Neuronal stem cell (in vitro differentiated cells): Measurements from ENCODE around the gene YLPM1.

Experiments
- DNase-seq: peaks from one replicate; pipeline ENCODE4 v3.0.0-alpha.2; 2013; ENCODE audit warnings: low spot score
- H2AFZ ChIP-seq: one replicate; pipeline ENCODE4 v1.6.1; 2013; ENCODE audit warnings: mild to moderate bottlenecking, low read length, inconsistent platforms
- H2AK5ac ChIP-seq: 2 replicates; pipeline ENCODE4 v1.6.1; 2013; ENCODE audit warnings: low read depth, mild to moderate bottlenecking, inconsistent platforms, low read length, moderate library complexity, mixed read lengths
- H2BK120ac ChIP-seq: 2 replicates; pipeline ENCODE4 v1.6.1; 2013; ENCODE audit warnings: low read depth, mild to moderate bottlenecking, inconsistent platforms, low read length, moderate library complexity, mixed read lengths
- H2BK12ac ChIP-seq: one replicate; pipeline ENCODE4 v1.6.1; 2013; ENCODE audit warnings: low read length, inconsistent platforms
- H2BK15ac ChIP-seq: 2 replicates; pipeline ENCODE4 v1.6.1; 2013; ENCODE audit warnings: mild to moderate bottlenecking, low read length, inconsistent platforms, mixed read lengths
- H2BK5ac ChIP-seq: one replicate; pipeline ENCODE4 v1.6.1; 2013; ENCODE audit warnings: inconsistent platforms, mild to moderate bottlenecking, low read length, moderate library complexity
- H3K14ac ChIP-seq: one replicate; pipeline ENCODE4 v1.6.1; 2013; ENCODE audit warnings: low read length, inconsistent platforms
- H3K18ac ChIP-seq: 2 replicates; pipeline ENCODE4 v1.6.1; 2013; ENCODE audit warnings: low read length, inconsistent platforms
- H3K23ac ChIP-seq: 2 replicates; pipeline ENCODE4 v1.6.1; 2013; ENCODE audit warnings: low read depth, mild to moderate bottlenecking, mixed read lengths, low read length, inconsistent platforms; ENCODE audit not compliant: poor library complexity
- H3K27ac ChIP-seq: replicated peaks from 3 replicates; pipeline ENCODE4 v1.5.1; 2013; ENCODE audit warnings: low read length, inconsistent platforms
- H3K27me3 ChIP-seq, 3 experiments: 2 replicates each; pipeline ENCODE4 v1.6.1; 2013; ENCODE audit warnings: low read length in 3 of 3, mild to moderate bottlenecking in 2 of 3, inconsistent platforms in 1 of 3, low read depth in 1 of 3, mixed read lengths in 1 of 3, moderate library complexity in 1 of 3; ENCODE audit not compliant: control insufficient read depth in 3 of 3, insufficient read depth in 3 of 3
- H3K36me3 ChIP-seq, 2 donors: replicated peaks in 1 of 2; 2 replicates each; pipeline ENCODE4 v1.6.1; 2013; ENCODE audit warnings: low read length in 2 of 2; ENCODE audit not compliant: control insufficient read depth in 2 of 2, insufficient read depth in 2 of 2
- H3K4ac ChIP-seq: 2 replicates; pipeline ENCODE4 v1.6.1; 2013; ENCODE audit warnings: inconsistent platforms, mild to moderate bottlenecking, low read length, moderate library complexity
- H3K4me1 ChIP-seq, 2 donors: 1 replicate in 1 of 2; 2 replicates in 1 of 2; pipeline ENCODE4 v1.6.1; 2013; ENCODE audit warnings: low read length in 2 of 2, low read depth in 1 of 2; ENCODE audit not compliant: control insufficient read depth in 2 of 2, insufficient read depth in 1 of 2
- H3K4me2 ChIP-seq: one replicate; pipeline ENCODE4 v1.6.1; 2013; ENCODE audit warnings: mild to moderate bottlenecking, low read length, inconsistent platforms; ENCODE audit not compliant: insufficient read depth, poor library complexity, severe bottlenecking
- H3K4me3 ChIP-seq, 2 donors: 2 replicates each; pipeline ENCODE4 v1.5.1; 2013; ENCODE audit warnings: low read length in 2 of 2, mild to moderate bottlenecking in 2 of 2, inconsistent platforms in 1 of 2, moderate library complexity in 1 of 2
- H3K79me1 ChIP-seq: one replicate; pipeline ENCODE4 v1.6.1; 2013; ENCODE audit warnings: low read depth, mild to moderate bottlenecking, inconsistent platforms, low read length, moderate library complexity
- H3K9ac ChIP-seq: one replicate; pipeline ENCODE4 v1.6.1; 2013; ENCODE audit warnings: mild to moderate bottlenecking, low read depth, low read length, inconsistent platforms; ENCODE audit not compliant: poor library complexity
- H3K9me3 ChIP-seq, 2 donors: replicated peaks in 1 of 2; 2 replicates each; pipeline versions ENCODE3 to v1.6.1; 2013; ENCODE audit warnings: low read length in 2 of 2, mild to moderate bottlenecking in 2 of 2, inconsistent platforms in 1 of 2, low read depth in 1 of 2, mixed read lengths in 1 of 2, moderate library complexity in 1 of 2; ENCODE audit not compliant: control insufficient read depth in 2 of 2, insufficient read depth in 1 of 2
- H4K8ac ChIP-seq: one replicate; pipeline ENCODE4 v1.6.1; 2013; ENCODE audit warnings: low read depth, mild to moderate bottlenecking, inconsistent platforms, low read length, moderate library complexity
- H4K91ac ChIP-seq: one replicate; pipeline ENCODE4 v1.6.1; 2013; ENCODE audit warnings: low read length, low read depth, mild to moderate bottlenecking, inconsistent platforms; ENCODE audit not compliant: poor library complexity
- WGBS, 2 donors: extraction: QIAGEN DNeasy Blood & Tissue Kit; methylation state at CpG; one replicate each; pipeline ENCODE4 v1.1.7; 2013; ENCODE audit warnings: missing lambda C conversion rate in 2 of 2, mixed read lengths in 1 of 2; ENCODE audit not compliant: insufficient read length in 2 of 2, insufficient replicate concordance in 1 of 2; ENCODE audit errors: extremely low coverage in 2 of 2; 5-methylcytosine and 5-hydroxymethylcytosine counted together

The YLPM1 gene

GRCh38 chr14:74792249-74793039, 29.3 kb downstream of the YLPM1 start:
- no peak overlapping the region for H3K4me2 ChIP-seq
- no peak overlapping the region for H3K23ac ChIP-seq
- no peaks in the 10 kb centered on the region for H3K27me3 ChIP-seq
- WGBS, 2 donors = no CpG with 5 or more reads among the region's 7 CpGs
- no peak overlapping the region for H4K8ac ChIP-seq
- H2BK5ac ChIP-seq = no peak overlapping the region
- H3K18ac ChIP-seq = no peak overlapping the region
- no peak overlapping the region for H2BK120ac ChIP-seq
- H3K79me1 ChIP-seq = peaks cover 5% of the 10 kb centered on the region
- no peaks in the 10 kb centered on the region for H3K4me1 ChIP-seq
- no peak overlapping the region for H3K27ac ChIP-seq
- H3K36me3 ChIP-seq = peaks cover 5 to 96% of the 10 kb centered on the region in 2 donors
- H3K9ac ChIP-seq = no peak overlapping the region
- no peak overlapping the region for H2AFZ ChIP-seq
- peaks cover 0 to 24% of the 10 kb centered on the region in 2 donors for H3K9me3 ChIP-seq
- H2BK12ac ChIP-seq = no peak overlapping the region
- no peak overlapping the region for H3K4ac ChIP-seq
- no peak overlapping the region for H3K14ac ChIP-seq
- no peak overlapping the region for H2AK5ac ChIP-seq
- no peak overlapping the region for H4K91ac ChIP-seq
- no peak overlapping the region for H2BK15ac ChIP-seq
- no peak for DNase-seq
- H3K4me3 ChIP-seq = no peak overlapping the region

- Histone ChIP-seq H3K4me2 (no peak overlapping the region), H2BK15ac (no peak overlapping the region), H3K14ac (no peak overlapping the region), H3K4me3 (no peak overlapping the region), H4K8ac (no peak overlapping the region), H3K23ac (no peak overlapping the region), H3K36me3 (peaks cover 14 to 97% of the 10 kb centered on the region in 2 donors), H3K27ac (no peak overlapping the region), H2BK5ac (no peak overlapping the region), H3K79me1 (peaks cover 3% of the 10 kb centered on the region), H3K4ac (no peak overlapping the region), H3K9ac (no peak overlapping the region), H2BK120ac (no peak overlapping the region), H3K27me3 (no peaks in the 10 kb centered on the region), H2AFZ (no peak overlapping the region), H4K91ac (no peak overlapping the region), H2BK12ac (no peak overlapping the region), H3K4me1 (no peaks in the 10 kb centered on the region), H3K9me3 (peaks cover 0 to 17% of the 10 kb centered on the region in 2 donors), H2AK5ac (no peak overlapping the region), H3K18ac (no peak overlapping the region)
- no CpG with 5 or more reads among the region's 3 CpGs for WGBS, 2 donors
- no peak for DNase-seq
Observed at GRCh38 chr14:74793506-74794155, 30.5 kb downstream of the YLPM1 start.

DNA sequence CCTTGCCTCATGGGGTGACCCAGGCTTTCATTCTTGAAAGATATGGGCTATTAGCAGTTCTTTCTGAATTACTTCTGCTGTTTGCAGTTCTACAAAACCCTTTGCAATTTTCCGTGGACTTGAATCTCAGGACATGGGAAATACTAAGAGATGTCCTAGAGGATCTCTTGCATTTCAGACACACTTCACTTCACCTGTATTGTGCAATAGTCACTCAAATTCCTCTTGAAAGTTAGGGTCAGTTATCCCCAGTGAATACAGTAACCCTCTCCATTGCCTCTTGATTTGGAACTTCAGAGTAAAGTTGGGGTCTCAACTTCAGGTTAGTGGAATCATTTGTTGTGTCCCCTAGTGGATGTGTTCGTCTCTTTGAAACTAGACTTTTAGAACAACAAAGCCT, 31.8 kb downstream of the YLPM1 start:
- Histone ChIP-seq H2BK12ac (no peak overlapping the region), H3K27ac (no peak overlapping the region), H2BK120ac (no peak overlapping the region), H3K4ac (no peak overlapping the region), H4K91ac (no peak overlapping the region), H3K79me1 (peaks cover 3% of the 10 kb centered on the region), H3K14ac (no peak overlapping the region), H3K4me3 (no peak overlapping the region), H3K9me3 (peaks cover 0 to 11% of the 10 kb centered on the region in 2 donors), H2BK5ac (no peak overlapping the region), H3K9ac (no peak overlapping the region), H3K4me2 (no peak overlapping the region), H3K23ac (no peak overlapping the region), H3K27me3 (no peaks in the 10 kb centered on the region), H3K36me3 (peaks cover 20 to 97% of the 10 kb centered on the region in 2 donors), H2AFZ (no peak overlapping the region), H3K18ac (no peak overlapping the region), H4K8ac (no peak overlapping the region), H3K4me1 (no peaks in the 10 kb centered on the region), H2BK15ac (no peak overlapping the region), H2AK5ac (no peak overlapping the region)
- WGBS, 2 donors = no CpG with 5 or more reads among the region's 2 CpGs
- no peak for DNase-seq

DNA sequence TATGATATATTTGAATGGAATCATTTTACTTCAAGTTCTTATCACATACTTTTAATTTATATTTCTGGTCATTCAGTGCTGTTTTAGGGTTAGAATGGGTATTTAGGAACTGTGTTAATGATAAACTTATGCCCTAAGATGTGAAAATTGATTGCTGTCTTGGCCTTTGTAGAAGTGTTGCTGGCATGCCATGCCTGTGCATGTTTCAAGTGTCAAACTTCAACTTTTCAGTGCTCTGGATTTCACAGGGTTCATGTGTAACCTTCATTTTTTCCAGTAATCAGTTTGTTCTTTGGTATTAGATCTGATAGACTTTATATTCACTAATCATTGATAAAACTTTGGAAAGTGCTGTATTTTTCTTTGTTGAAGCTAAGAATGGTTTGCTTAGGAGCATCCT, 36.6 kb downstream of the YLPM1 start:
- Histone ChIP-seq H3K14ac (no peak overlapping the region), H3K36me3 (peaks cover 32 to 95% of the 10 kb centered on the region in 2 donors), H3K18ac (no peak overlapping the region), H4K8ac (no peak overlapping the region), H3K27ac (no peak overlapping the region), H2BK12ac (no peak overlapping the region), H2BK120ac (no peak overlapping the region), H3K4ac (no peak overlapping the region), H3K9me3 (no peaks in the 10 kb centered on the region), H2AK5ac (no peak overlapping the region), H2BK15ac (no peak overlapping the region), H2AFZ (no peak overlapping the region), H3K27me3 (no peaks in the 10 kb centered on the region), H3K4me3 (no peak overlapping the region), H3K9ac (no peak overlapping the region), H3K4me2 (no peak overlapping the region), H3K23ac (no peak overlapping the region), H4K91ac (no peak overlapping the region), H3K79me1 (peaks cover 3% of the 10 kb centered on the region), H2BK5ac (no peak overlapping the region), H3K4me1 (no peaks in the 10 kb centered on the region)
- DNase-seq = no peak
